Measurements from ENCODE around the gene EGLN2.

DNA sequence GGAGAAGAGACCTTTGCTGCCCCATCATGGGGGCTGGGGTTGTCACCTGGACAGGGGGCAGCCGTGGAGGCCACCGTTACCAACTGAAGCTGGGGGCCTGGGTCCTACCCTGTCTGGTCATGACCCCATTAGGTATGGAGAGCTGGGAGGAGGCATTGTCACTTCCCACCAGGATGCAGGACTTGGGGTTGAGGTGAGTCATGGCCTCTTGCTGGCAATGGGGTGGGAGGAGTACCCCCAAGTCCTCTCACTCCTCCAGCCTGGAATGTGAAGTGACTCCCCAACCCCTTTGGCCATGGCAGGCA, 9.0 kb downstream of the EGLN2 start:
- no peak for TF ChIP-seq POLR2AphosphoS5 (IDR thresholded peaks at IDR 0.05; ENCODE audit: insufficient read depth, low read depth, low read length)
- TF ChIP-seq, protein P1, sequence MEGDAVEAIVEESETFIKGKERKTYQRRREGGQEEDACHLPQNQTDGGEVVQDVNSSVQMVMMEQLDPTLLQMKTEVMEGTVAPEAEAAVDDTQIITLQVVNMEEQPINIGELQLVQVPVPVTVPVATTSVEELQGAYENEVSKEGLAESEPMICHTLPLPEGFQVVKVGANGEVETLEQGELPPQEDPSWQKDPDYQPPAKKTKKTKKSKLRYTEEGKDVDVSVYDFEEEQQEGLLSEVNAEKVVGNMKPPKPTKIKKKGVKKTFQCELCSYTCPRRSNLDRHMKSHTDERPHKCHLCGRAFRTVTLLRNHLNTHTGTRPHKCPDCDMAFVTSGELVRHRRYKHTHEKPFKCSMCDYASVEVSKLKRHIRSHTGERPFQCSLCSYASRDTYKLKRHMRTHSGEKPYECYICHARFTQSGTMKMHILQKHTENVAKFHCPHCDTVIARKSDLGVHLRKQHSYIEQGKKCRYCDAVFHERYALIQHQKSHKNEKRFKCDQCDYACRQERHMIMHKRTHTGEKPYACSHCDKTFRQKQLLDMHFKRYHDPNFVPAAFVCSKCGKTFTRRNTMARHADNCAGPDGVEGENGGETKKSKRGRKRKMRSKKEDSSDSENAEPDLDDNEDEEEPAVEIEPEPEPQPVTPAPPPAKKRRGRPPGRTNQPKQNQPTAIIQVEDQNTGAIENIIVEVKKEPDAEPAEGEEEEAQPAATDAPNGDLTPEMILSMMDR (IDR thresholded peaks at IDR 0.05; ENCODE audit: extremely low read depth in 1 of 2, insufficient read depth in 1 of 2, low read depth in 1 of 2, low read length in 2 of 2) = no peak
- TF ChIP-seq POLR2A (IDR thresholded peaks at IDR 0.05; ENCODE audit: low read depth, low read length) = no peak
- TF ChIP-seq FOS (IDR thresholded peaks at IDR 0.05; ENCODE audit: borderline replicate concordance, insufficient read depth, low read length) = no peak
- TF ChIP-seq EZH2 (IDR thresholded peaks at IDR 0.05; ENCODE audit: borderline replicate concordance, low read depth, low read length, severe bottlenecking) = no peak

All from endothelial cell of umbilical vein (primary cell).